ENCODE results near the gene SRPK1.

The SRPK1 gene

DNA sequence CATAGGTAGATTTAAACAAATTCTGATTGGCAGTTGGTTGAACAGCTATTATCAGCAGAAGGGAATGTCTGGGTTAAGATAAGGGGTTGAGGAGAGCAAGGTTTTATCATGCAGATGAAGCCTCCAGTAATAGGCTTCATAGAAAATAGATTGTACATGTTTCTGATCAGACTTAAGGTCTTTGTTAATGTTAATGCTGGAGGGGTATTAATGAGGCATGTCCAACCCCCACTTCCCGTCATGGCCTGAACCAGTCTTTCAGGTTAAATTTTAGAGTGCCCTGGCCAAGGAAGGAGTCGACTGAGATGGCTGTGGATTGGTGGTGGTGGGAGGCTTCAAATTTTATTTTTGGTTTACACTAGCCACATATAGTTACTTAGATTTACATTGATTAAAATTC lies 136.7 kb downstream of the SRPK1 start:
- no peak for DNase-seq (ENCODE audit: low read depth)
- H3K4me3 ChIP-seq (ENCODE audit: low read depth, low read length): no peak overlapping the region
- TF ChIP-seq CTCF (IDR thresholded peaks at IDR 0.05; ENCODE audit: control insufficient read depth, extremely low read depth, insufficient read depth): no peak
